ENCODE results near the gene ACTR10. TPM values are rescaled to one million over a fixed set of nuclear protein-coding genes. Genes with fewer than 3 reads are reported as not detected.
"Not testable (repeated sequence)": the region's sequence is repeated elsewhere in the genome, so short reads cannot be mapped to it uniquely, and the experiment has no call there.

Gene ACTR10
- polyA plus RNA-seq, 1 donor, result 68.1 TPM

- Histone ChIP-seq H3K27me3 (ENCODE audit: control insufficient read depth, insufficient read depth, low read length) (no peaks in the 10 kb centered on the region), H3K36me3 (ENCODE audit: control insufficient read depth, insufficient read depth, low read length) (peaks cover 50% of the 10 kb centered on the region), H3K4me3 (ENCODE audit: low read length) (no peak overlapping the region), H3K27ac (ENCODE audit: low read length) (no peak overlapping the region), H3K9me3 (ENCODE audit: control insufficient read depth, low read depth, low read length) (no peaks in the 10 kb centered on the region), H3K4me1 (ENCODE audit: control insufficient read depth, insufficient read depth, low read length) (peaks cover 5% of the 10 kb centered on the region)
- no peak for DNase-seq
- 100% methylated on average over 1 of the region's 8 CpGs for WGBS (ENCODE audit: insufficient coverage, low lambda C conversion rate)
Measured at GRCh38 chr14:58249611-58250010, 49.7 kb downstream of the ACTR10 start.

- H3K4me3 ChIP-seq (ENCODE audit: low read length), result no peak overlapping the region
- H3K27ac ChIP-seq (ENCODE audit: low read length), result no peak overlapping the region
- H3K9me3 ChIP-seq (ENCODE audit: control insufficient read depth, low read depth, low read length), result no peaks in the 10 kb centered on the region
- no CpG with 5 or more reads among the region's 4 CpGs for WGBS (ENCODE audit: insufficient coverage, low lambda C conversion rate)
- no peak for DNase-seq
- peaks cover 72% of the 10 kb centered on the region for H3K36me3 ChIP-seq (ENCODE audit: control insufficient read depth, insufficient read depth, low read length)
- no peaks in the 10 kb centered on the region for H3K4me1 ChIP-seq (ENCODE audit: control insufficient read depth, insufficient read depth, low read length)
- H3K27me3 ChIP-seq (ENCODE audit: control insufficient read depth, insufficient read depth, low read length), result no peaks in the 10 kb centered on the region
Measured at GRCh38 chr14:58258156-58258555, 58.2 kb downstream of the ACTR10 start.

GRCh38 chr14:58262005-58262404 lies 62.1 kb downstream of the ACTR10 start:
- H3K27ac ChIP-seq (ENCODE audit: low read length); H3K9me3 ChIP-seq (ENCODE audit: control insufficient read depth, low read depth, low read length); H3K4me1 ChIP-seq (ENCODE audit: control insufficient read depth, insufficient read depth, low read length); H3K27me3 ChIP-seq (ENCODE audit: control insufficient read depth, insufficient read depth, low read length); H3K4me3 ChIP-seq (ENCODE audit: low read length); DNase-seq: not testable (repeated sequence)
- no CpG with 5 or more reads among the region's 10 CpGs for whole genome bisulfite sequencing (ENCODE audit: insufficient coverage, low lambda C conversion rate)
- H3K36me3 ChIP-seq (ENCODE audit: control insufficient read depth, insufficient read depth, low read length), result peaks cover 82% of the 10 kb centered on the region

GRCh38 chr14:58265401-58265800 lies 65.5 kb downstream of the ACTR10 start:
- Histone ChIP-seq H3K4me3 (ENCODE audit: low read length) (no peak overlapping the region), H3K27ac (ENCODE audit: low read length) (no peak overlapping the region), H3K36me3 (ENCODE audit: control insufficient read depth, insufficient read depth, low read length) (peaks cover 79% of the 10 kb centered on the region), H3K27me3 (ENCODE audit: control insufficient read depth, insufficient read depth, low read length) (no peaks in the 10 kb centered on the region), H3K4me1 (ENCODE audit: control insufficient read depth, insufficient read depth, low read length) (no peaks in the 10 kb centered on the region), H3K9me3 (ENCODE audit: control insufficient read depth, low read depth, low read length) (no peaks in the 10 kb centered on the region)
- no peak for DNase-seq

GRCh38 chr14:58270628-58271027 lies 70.7 kb downstream of the ACTR10 start:
- Histone ChIP-seq H3K9me3 (ENCODE audit: control insufficient read depth, low read depth, low read length) (no peaks in the 10 kb centered on the region), H3K36me3 (ENCODE audit: control insufficient read depth, insufficient read depth, low read length) (peaks cover 62% of the 10 kb centered on the region), H3K27me3 (ENCODE audit: control insufficient read depth, insufficient read depth, low read length) (no peaks in the 10 kb centered on the region), H3K27ac (ENCODE audit: low read length) (no peak overlapping the region), H3K4me3 (ENCODE audit: low read length) (no peak overlapping the region), H3K4me1 (ENCODE audit: control insufficient read depth, insufficient read depth, low read length) (peaks cover 15% of the 10 kb centered on the region)
- WGBS (ENCODE audit: insufficient coverage, low lambda C conversion rate), result no CpG with 5 or more reads among the region's 2 CpGs
- no peak for DNase-seq

- no peak overlapping the region for H3K4me3 ChIP-seq (ENCODE audit: low read length)
- peaks cover 15% of the 10 kb centered on the region for H3K4me1 ChIP-seq (ENCODE audit: control insufficient read depth, insufficient read depth, low read length)
- H3K9me3 ChIP-seq (ENCODE audit: control insufficient read depth, low read depth, low read length), result no peaks in the 10 kb centered on the region
- WGBS (ENCODE audit: insufficient coverage, low lambda C conversion rate), result 40% methylated on average over 1 of the region's 4 CpGs
- no peaks in the 10 kb centered on the region for H3K27me3 ChIP-seq (ENCODE audit: control insufficient read depth, insufficient read depth, low read length)
- DNase-seq, result peak; percentile 64 to 89
- peak overlapping the region; percentile 67 for H3K27ac ChIP-seq (ENCODE audit: low read length)
- H3K36me3 ChIP-seq (ENCODE audit: control insufficient read depth, insufficient read depth, low read length), result peaks cover 52% of the 10 kb centered on the region
Measured at GRCh38 chr14:58272588-58273372, 72.8 kb downstream of the ACTR10 start.

GRCh38 chr14:58274881-58275280 lies 74.9 kb downstream of the ACTR10 start:
- no peaks in the 10 kb centered on the region for H3K27me3 ChIP-seq (ENCODE audit: control insufficient read depth, insufficient read depth, low read length)

GRCh38 chr14:58275527-58276190 lies 75.7 kb downstream of the ACTR10 start:
- Histone ChIP-seq H3K4me1 (ENCODE audit: control insufficient read depth, insufficient read depth, low read length) (peaks cover 15% of the 10 kb centered on the region), H3K27me3 (ENCODE audit: control insufficient read depth, insufficient read depth, low read length) (no peaks in the 10 kb centered on the region), H3K4me3 (ENCODE audit: low read length) (no peak overlapping the region), H3K9me3 (ENCODE audit: control insufficient read depth, low read depth, low read length) (no peaks in the 10 kb centered on the region), H3K27ac (ENCODE audit: low read length) (no peak overlapping the region), H3K36me3 (ENCODE audit: control insufficient read depth, insufficient read depth, low read length) (peaks cover 48% of the 10 kb centered on the region)
- DNase-seq, result no peak
- 100% methylated on average over 1 of the region's 2 CpGs for WGBS (ENCODE audit: insufficient coverage, low lambda C conversion rate)

More at GRCh38 chr14:58274881-58275280, 74.9 kb downstream of the ACTR10 start:
- Histone ChIP-seq H3K4me3 (ENCODE audit: low read length) (no peak overlapping the region), H3K9me3 (ENCODE audit: control insufficient read depth, low read depth, low read length) (no peaks in the 10 kb centered on the region), H3K4me1 (ENCODE audit: control insufficient read depth, insufficient read depth, low read length) (peaks cover 15% of the 10 kb centered on the region), H3K27ac (ENCODE audit: low read length) (no peak overlapping the region), H3K36me3 (ENCODE audit: control insufficient read depth, insufficient read depth, low read length) (peaks cover 52% of the 10 kb centered on the region)
- no peak for DNase-seq

GRCh38 chr14:58276208-58276607 lies 76.3 kb downstream of the ACTR10 start:
- H3K27ac ChIP-seq (ENCODE audit: low read length), result no peak overlapping the region
- H3K27me3 ChIP-seq (ENCODE audit: control insufficient read depth, insufficient read depth, low read length), result no peaks in the 10 kb centered on the region
- H3K9me3 ChIP-seq (ENCODE audit: control insufficient read depth, low read depth, low read length), result no peaks in the 10 kb centered on the region
- DNase-seq, result no peak
- no peak overlapping the region for H3K4me3 ChIP-seq (ENCODE audit: low read length)
- no CpG with 5 or more reads among the region's 1 CpG for WGBS (ENCODE audit: insufficient coverage, low lambda C conversion rate)
- peaks cover 19% of the 10 kb centered on the region for H3K4me1 ChIP-seq (ENCODE audit: control insufficient read depth, insufficient read depth, low read length)
- H3K36me3 ChIP-seq (ENCODE audit: control insufficient read depth, insufficient read depth, low read length), result peaks cover 43% of the 10 kb centered on the region

- H3K27ac ChIP-seq (ENCODE audit: low read length), result no peak overlapping the region
- no CpG with 5 or more reads among the region's 8 CpGs for WGBS (ENCODE audit: insufficient coverage, low lambda C conversion rate)
Measured at GRCh38 chr14:58278177-58278576, 78.2 kb downstream of the ACTR10 start.

More at GRCh38 chr14:58278177-58278576, 78.2 kb downstream of the ACTR10 start:
- Histone ChIP-seq H3K4me3 (ENCODE audit: low read length) (no peak overlapping the region), H3K4me1 (ENCODE audit: control insufficient read depth, insufficient read depth, low read length) (peaks cover 13% of the 10 kb centered on the region), H3K27me3 (ENCODE audit: control insufficient read depth, insufficient read depth, low read length) (no peaks in the 10 kb centered on the region), H3K36me3 (ENCODE audit: control insufficient read depth, insufficient read depth, low read length) (peaks cover 40% of the 10 kb centered on the region), H3K9me3 (ENCODE audit: control insufficient read depth, low read depth, low read length) (no peaks in the 10 kb centered on the region)
- DNase-seq, result no peak
